GM21786 (cell line): ENCODE results near the gene TDRD5.

Experiments used
- ATAC-seq: cut with Tn5 transposase; IDR thresholded peaks from one replicate; pipeline ENCODE4 v1.9.1; 2021; ENCODE audit not compliant: unreplicated experiment

TDRD5 gene

GRCh38 chr1:179591592-179592580, at the start of gene TDRD5:
TDRD5 (plus strand) TSS chr1:179591832; CDS start chr1:179592616, 784 bp downstream.
- ATAC-seq, result no peak

DNA sequence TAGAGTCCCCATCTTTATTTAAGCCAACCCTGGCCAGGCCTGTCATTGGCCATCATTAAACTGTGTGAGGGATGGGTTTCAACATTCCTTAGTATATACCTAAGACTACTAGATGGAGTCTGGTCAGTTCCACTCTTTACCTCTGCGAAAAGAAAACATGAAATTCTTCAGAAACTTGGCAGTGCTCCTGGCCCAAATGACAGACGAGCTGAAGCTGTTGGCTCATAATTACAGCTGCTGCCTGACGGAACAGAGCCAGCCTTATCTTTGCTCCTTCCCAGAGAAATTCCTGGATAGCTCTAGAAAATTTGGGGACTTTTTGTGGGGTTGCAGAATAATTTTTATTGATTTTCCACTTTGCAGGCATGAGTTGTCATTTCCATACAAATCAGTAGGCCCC, 46.3 kb upstream of the TDRD5 start:
- ATAC-seq, result no peak

DNA sequence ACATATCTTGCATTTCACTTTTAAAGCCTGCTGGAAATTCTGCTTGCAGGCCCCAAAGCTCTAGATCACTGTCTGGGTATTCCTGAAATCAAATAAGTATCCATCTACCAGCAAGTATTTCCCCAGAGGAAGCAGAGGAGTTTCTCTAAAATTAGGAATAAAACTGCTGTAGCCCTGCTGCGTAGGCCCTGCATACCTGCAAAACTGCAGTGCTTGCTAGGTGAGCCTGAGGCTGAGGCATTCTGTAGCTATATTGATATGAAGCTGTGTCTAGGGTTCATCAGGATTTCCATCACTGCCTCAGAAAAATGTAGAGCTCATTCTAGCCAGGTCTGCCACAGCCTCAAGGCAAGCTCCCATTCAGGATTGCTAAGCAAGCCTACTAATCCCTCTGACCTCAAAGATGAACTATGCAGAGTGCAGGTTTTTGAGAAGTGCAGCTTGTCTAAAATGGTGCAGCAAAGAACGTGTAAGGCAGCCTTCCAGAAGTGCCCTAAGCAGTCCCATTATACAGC, 44.6 kb upstream of the TDRD5 start:
- ATAC-seq, result no peak

DNA sequence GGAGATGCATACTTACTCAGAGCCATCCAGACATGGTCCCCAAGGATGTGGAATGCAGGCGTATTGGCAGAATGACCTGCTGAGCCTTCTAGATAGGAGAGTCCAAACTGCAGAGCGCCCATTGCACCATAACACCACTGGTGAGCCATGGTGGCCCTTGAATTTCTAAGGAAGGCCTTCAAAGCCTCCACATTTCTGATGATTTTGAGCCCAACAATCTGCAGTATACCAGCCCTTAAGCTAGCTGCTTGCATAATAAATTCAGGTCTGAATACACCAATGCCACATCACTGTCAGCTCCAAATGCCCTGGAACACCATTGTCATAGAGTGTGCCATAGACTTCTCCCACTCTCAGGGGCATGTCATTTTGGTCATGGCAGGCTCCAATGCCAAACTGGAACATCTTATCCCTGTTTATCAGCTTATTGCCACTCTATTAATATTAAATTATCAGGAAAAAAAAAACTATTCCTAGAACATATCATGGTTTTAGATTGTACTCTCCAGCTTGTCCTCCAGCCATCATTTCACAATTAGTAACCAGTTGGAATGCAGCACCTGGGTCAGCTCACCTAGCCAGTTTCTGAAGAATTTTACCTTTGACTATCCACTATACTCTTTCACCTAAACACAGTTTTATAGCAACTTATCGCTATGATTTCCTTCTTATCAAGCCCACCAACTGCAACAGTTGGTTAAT, 42.8 kb upstream of the TDRD5 start:
- ATAC-seq, result no peak

DNA sequence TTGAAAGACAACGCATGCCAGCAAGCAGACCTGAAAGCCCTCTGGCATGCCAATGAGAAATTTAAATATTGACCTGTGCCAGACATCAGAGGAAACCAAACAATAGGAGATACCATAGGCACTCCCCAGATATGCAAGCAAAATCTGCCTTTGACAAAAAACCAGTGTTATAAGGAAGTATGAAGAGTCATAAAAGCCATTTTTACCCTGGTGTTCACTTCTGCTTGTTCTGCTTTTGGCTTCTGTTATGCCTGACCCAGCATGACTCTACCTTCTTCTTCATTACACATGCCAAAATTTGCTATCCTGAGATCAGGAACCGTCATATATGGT, 42.3 kb upstream of the TDRD5 start:
- no peak for ATAC-seq

GRCh38 chr1:179550746-179551682, 40.6 kb upstream of the TDRD5 start:
- peak; percentile 72 for ATAC-seq

GRCh38 chr1:179554427-179554826, 37.2 kb upstream of the TDRD5 start:
- no peak for ATAC-seq

DNA sequence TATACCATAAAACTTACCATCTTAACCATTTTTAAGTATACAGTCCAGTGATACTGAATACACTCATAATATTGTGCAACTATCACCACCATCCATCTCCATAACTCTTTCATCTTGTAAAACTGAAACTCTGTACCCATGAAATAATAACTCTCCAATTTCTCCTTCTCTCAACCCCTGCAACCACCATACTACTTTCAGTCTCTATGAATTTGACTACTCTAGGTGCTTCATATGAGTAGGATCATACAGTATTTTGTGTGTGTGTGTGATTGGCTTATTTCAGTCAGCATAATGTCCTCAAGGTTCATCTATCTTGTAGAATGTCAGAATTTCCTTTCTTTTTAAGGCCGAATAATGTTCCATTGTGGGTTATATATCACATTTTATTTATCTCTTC, 33.6 kb upstream of the TDRD5 start:
- ATAC-seq, result no peak

DNA sequence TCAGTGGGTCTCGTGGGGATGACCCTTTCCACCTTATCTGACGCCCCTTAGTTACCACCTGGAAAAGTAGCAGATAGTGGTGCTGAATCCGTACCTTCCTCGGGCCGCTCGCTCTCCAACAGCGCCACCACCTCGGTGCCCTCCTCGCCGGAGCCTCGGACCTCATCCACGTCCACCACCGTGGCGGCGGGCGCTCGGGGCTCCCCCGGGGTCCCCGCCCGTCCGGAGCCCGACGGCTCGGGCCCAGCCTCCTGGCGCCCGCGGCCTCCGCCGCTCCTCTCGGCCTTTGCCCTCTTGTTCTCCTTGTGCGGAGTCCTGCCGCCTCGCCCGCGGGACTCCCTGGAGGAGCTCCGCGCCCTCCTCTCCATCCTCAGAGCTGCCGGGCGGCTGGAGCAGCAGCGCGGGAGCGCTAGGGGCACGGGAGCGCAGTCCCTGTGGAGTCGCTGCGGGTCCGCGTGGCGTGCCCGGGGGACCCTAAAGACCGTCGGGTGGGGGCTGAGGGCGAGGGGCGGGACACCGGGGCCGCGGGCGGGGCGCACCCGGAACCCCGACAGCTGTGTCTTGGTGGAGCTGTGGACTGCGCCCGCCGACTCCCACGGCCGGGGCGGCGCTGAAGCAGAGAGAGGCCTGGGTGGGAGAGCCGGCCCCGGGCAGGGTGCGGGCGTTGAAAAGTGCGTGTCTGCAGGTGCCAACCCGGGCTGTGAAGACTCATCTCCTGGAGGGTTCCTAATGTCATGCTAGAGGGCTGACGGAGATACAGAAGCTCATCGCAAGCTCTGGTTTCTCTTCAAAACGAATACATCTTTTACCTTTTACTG, 15.9 kb upstream of the TDRD5 start, which contains the start of gene NPHS2:
Gene NPHS2, minus strand, starts transcription at position 452 of the 818 bp plus-strand sequence. Its CDS starts 84 bp downstream, at position 368.
- ATAC-seq, result no peak

DNA sequence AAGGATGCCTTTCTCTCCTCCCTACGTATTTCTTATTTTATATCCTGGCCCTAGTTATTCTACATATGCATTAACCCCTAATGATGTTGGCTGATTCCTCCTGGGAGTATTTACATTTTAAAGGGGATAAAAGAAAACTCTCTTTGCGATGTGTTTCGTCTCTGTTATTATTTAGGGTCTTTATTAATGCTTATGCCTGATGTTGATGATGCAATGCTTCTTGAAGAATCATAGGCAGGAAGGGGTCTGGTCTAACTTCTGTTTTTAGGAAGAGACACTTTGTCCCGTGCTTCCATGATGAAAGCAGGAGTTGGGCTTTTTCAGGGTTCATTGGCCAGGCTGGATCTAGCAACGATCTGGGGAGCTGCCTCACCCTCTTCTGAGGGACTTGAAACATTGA, 15.1 kb upstream of the TDRD5 start:
- ATAC-seq, result no peak

GRCh38 chr1:179583771-179584320, 7.8 kb upstream of the TDRD5 start:
- ATAC-seq, result no peak

GRCh38 chr1:179586107-179586823, 5.4 kb upstream of the TDRD5 start:
- no peak for ATAC-seq

- ATAC-seq, result no peak
Observed at GRCh38 chr1:179587336-179587735, 4.3 kb upstream of the TDRD5 start.

DNA sequence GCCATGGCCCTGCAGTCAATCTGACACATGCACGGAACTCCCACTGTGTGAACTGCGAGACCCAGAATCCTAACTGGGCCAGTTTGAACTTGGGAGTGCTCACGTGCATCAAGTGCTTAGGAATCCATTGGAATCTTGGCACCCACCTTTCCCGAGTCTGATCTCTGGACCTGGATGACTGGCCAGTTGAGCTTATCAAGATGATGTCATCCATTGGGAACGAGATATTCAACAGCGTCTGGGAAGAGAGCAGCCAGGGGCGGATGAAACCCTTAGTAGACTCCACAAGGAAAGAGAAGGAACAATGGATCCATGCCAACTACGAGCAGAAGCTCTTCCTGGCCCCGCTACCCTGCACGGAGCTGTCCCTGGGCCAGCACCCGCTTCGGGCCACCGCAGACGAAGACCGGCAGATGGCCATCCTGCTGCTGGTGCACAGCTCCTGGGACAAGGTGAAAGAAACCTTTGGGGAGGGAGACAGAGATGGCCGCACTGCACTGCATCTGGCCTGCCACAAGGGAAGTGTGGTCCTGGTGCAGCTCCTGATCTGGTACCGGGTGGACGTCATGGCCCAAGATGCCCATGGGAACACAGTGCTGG, 3.1 kb upstream of the TDRD5 start:
- no peak for ATAC-seq

GRCh38 chr1:179589509-179589908, 2.1 kb upstream of the TDRD5 start:
- no peak for ATAC-seq

DNA sequence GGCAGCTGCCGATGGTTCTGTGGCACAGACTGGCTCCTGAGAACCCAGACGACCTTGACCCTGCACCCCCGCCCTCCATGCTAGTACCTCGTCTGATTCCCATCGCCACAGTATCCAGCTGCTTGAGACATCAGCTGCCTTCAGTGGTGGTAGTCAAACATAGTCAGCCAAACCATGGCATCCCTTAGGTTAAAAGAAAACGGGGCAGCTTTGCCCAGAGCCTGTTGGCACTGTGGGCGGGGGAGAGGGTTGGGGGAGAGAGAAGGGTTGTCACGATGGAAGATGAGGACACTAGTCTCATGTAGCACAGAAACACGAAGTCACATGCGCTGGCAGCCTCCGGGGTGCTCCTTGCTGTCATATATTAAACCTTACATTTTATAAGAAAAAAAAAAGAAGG, 961 bp upstream of the TDRD5 start:
- no peak for ATAC-seq

DNA sequence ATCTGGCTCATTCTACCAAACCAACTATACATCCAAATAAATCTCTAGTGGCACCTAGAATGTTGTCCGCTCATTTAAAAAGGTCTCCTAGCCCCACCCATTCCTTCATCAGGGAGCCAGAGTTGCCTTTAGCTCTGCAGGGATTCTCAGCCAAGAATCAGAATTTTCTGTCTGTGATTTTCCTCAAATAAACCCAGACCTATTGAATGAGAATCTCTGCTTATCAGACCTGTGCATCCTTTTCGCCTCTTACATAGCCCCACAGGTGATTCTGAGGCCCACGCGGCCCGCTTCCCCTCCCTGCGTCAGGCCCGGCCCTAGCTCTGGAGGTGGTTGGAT, 410 bp upstream of the TDRD5 start:
- no peak for ATAC-seq

- ATAC-seq, result no peak
Observed at GRCh38 chr1:179598631-179599030, 7.0 kb downstream of the TDRD5 start.
